Measurements from ENCODE around the gene IGLL5. TPM values are rescaled to one million over a fixed set of nuclear protein-coding genes. Genes with fewer than 3 reads are reported as not detected.

Gene IGLL5
- total and polyA plus RNA-seq, 2 experiments from 2014 or later, result not detected

DNA sequence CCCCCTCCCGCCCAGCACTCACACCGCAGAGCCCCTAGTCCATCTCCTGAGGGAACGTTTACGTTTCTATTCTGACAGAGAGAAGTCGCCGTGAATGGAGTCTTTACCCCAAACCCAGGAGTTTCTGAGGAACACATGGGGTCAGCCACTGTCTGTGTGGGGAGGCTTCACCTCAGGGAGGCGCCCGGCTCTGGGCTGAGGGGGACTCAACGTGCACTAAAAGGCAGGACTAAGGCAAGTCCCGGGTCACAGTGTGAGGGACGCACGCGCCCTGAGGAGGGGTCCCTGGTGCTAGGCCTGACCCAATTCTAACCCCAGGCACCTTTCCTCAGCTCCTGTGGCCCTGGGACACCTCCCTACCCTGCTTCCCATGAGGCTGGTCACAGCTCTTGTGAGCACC lies 32.5 kb upstream of the IGLL5 start:
- no peaks in the 10 kb centered on the region for H3K79me2 ChIP-seq (ENCODE audit: insufficient read depth)
- H3K4me3 ChIP-seq, result no peak overlapping the region
- H2AFZ ChIP-seq, result no peak overlapping the region
- H3K4me2 ChIP-seq (ENCODE audit: unreplicated experiment), result no peak overlapping the region
- H3K9ac ChIP-seq, result no peak overlapping the region
- 27 to 31% methylated on average over 13 of the region's 13 CpGs for WGBS, 2 experiments (ENCODE audit: low coverage in 1 of 2, low lambda C conversion rate in 2 of 2, missing lambda C conversion rate in 2 of 2)
- no peak for DNase-seq
- TF ChIP-seq EZH2phosphoT487 (IDR thresholded peaks at IDR 0.05; ENCODE audit: insufficient read depth, low read depth), result no peak
- no peak for TF ChIP-seq EZH2 (IDR thresholded peaks at IDR 0.05; ENCODE audit: insufficient read depth, poor library complexity, severe bottlenecking)
- H4K20me1 ChIP-seq (ENCODE audit: insufficient read depth), result no peaks in the 10 kb centered on the region
- H3F3A ChIP-seq (ENCODE audit: insufficient read depth), result no peaks in the 10 kb centered on the region
- H3K36me3 ChIP-seq (ENCODE audit: low read depth), result no peaks in the 10 kb centered on the region
- no peaks in the 10 kb centered on the region for H3K9me3 ChIP-seq (ENCODE audit: low read depth)
- in situ Hi-C loops (cut with MboI), result no loop called here
- H3K9me2 ChIP-seq (ENCODE audit: insufficient read depth), result no peaks in the 10 kb centered on the region
- peaks cover 33% of the 10 kb centered on the region for H3K27me3 ChIP-seq (replicated peaks; ENCODE audit: insufficient read depth)
- no peaks in the 10 kb centered on the region for H3K4me1 ChIP-seq (ENCODE audit: insufficient read depth)
- H3K27ac ChIP-seq, result no peak overlapping the region

DNA sequence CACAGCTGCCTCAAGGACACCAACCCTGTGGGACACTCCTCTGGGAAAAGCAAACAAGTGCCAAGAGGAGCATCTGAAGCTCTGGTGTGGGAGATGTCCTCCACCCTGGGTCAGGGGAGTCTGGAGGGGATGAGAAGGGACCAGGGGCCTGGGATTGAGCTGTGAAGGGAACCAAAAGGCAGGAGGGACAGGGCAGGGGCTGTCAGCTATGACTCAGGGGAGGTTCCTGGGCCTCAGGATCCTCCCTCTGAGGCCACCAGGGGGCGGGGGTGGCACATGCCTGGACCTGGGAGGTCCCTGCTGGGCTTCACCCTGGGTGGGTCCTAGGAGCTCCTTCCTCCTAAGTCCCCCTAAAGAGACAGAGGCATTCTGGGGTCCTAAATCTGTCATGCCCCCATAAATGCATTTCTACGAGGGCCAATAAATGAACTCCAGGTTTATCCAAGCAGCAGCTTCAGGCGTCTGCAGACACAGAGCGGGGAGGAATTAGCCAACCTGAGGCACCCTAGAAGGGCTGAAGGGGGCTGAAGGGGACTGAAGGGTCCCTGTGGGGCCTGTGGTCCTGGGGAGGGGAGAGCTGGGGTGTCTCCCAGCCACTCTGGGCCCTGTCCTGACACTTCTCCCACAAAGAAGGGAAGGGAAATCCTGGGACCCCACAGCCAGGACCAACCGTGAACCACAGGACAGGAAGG lies 31.9 kb upstream of the IGLL5 start:
- WGBS, 2 experiments (ENCODE audit: low coverage in 1 of 2, low lambda C conversion rate in 2 of 2, missing lambda C conversion rate in 2 of 2), result 29 to 41% methylated on average over 5 of the region's 5 CpGs
- TF ChIP-seq EZH2phosphoT487 (IDR thresholded peaks at IDR 0.05; ENCODE audit: insufficient read depth, low read depth) (no peak), EZH2 (IDR thresholded peaks at IDR 0.05; ENCODE audit: insufficient read depth, poor library complexity, severe bottlenecking) (no peak)
- H3K4me2 ChIP-seq (ENCODE audit: unreplicated experiment), result no peak overlapping the region
- no peak overlapping the region for H3K9ac ChIP-seq
- H3K36me3 ChIP-seq (ENCODE audit: low read depth), result no peaks in the 10 kb centered on the region
- no peaks in the 10 kb centered on the region for H3K9me3 ChIP-seq (ENCODE audit: low read depth)
- H3K4me1 ChIP-seq (ENCODE audit: insufficient read depth), result no peaks in the 10 kb centered on the region
- H3K4me3 ChIP-seq, result no peak overlapping the region
- DNase-seq, result peak; percentile 59
- in situ Hi-C loops (cut with MboI), result no loop called here
- H3K79me2 ChIP-seq (ENCODE audit: insufficient read depth), result no peaks in the 10 kb centered on the region
- H3F3A ChIP-seq (ENCODE audit: insufficient read depth), result no peaks in the 10 kb centered on the region
- H2AFZ ChIP-seq, result no peak overlapping the region
- no peak overlapping the region for H3K27ac ChIP-seq
- H4K20me1 ChIP-seq (ENCODE audit: insufficient read depth), result no peaks in the 10 kb centered on the region
- no peaks in the 10 kb centered on the region for H3K9me2 ChIP-seq (ENCODE audit: insufficient read depth)
- peaks cover 40% of the 10 kb centered on the region for H3K27me3 ChIP-seq (replicated peaks; ENCODE audit: insufficient read depth)

DNA sequence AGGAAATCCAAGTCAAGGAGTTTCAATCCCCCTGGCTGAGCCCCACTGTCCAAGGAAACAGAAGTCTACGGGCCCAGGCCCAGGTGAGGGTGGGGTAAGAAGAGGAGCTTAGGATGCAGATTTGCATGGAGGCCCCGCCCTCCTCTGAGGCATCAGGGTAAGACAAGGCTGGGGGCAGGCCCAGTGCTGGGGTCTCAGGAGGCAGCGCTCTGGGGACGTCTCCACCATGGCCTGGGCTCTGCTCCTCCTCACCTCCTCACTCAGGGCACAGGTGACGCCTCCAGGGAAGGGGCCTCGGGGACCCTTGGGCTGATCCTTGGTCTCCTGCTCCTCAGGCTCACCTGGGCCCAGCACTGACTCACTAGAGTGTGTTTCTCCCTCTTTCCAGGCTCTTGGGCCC lies 31.3 kb upstream of the IGLL5 start:
- Histone ChIP-seq H2AFZ (no peak overlapping the region), H3K9me2 (ENCODE audit: insufficient read depth) (no peaks in the 10 kb centered on the region), H3K9ac (no peak overlapping the region), H3K9me3 (ENCODE audit: low read depth) (no peaks in the 10 kb centered on the region), H3K79me2 (ENCODE audit: insufficient read depth) (no peaks in the 10 kb centered on the region), H3K27me3 (replicated peaks; ENCODE audit: insufficient read depth) (peaks cover 45% of the 10 kb centered on the region), H3K4me1 (ENCODE audit: insufficient read depth) (no peaks in the 10 kb centered on the region), H3K36me3 (ENCODE audit: low read depth) (no peaks in the 10 kb centered on the region), H3K27ac (no peak overlapping the region), H4K20me1 (ENCODE audit: insufficient read depth) (no peaks in the 10 kb centered on the region), H3K4me2 (ENCODE audit: unreplicated experiment) (no peak overlapping the region), H3F3A (ENCODE audit: insufficient read depth) (no peaks in the 10 kb centered on the region), H3K4me3 (no peak overlapping the region)
- in situ Hi-C loops (cut with MboI), result no loop called here
- WGBS, 2 experiments (ENCODE audit: low coverage in 1 of 2, low lambda C conversion rate in 2 of 2, missing lambda C conversion rate in 2 of 2), result 38 to 51% methylated on average over 6 of the region's 6 CpGs
- TF ChIP-seq EZH2phosphoT487 (IDR thresholded peaks at IDR 0.05; ENCODE audit: insufficient read depth, low read depth) (no peak), EZH2 (IDR thresholded peaks at IDR 0.05; ENCODE audit: insufficient read depth, poor library complexity, severe bottlenecking) (no peak)
- DNase-seq, result no peak

DNA sequence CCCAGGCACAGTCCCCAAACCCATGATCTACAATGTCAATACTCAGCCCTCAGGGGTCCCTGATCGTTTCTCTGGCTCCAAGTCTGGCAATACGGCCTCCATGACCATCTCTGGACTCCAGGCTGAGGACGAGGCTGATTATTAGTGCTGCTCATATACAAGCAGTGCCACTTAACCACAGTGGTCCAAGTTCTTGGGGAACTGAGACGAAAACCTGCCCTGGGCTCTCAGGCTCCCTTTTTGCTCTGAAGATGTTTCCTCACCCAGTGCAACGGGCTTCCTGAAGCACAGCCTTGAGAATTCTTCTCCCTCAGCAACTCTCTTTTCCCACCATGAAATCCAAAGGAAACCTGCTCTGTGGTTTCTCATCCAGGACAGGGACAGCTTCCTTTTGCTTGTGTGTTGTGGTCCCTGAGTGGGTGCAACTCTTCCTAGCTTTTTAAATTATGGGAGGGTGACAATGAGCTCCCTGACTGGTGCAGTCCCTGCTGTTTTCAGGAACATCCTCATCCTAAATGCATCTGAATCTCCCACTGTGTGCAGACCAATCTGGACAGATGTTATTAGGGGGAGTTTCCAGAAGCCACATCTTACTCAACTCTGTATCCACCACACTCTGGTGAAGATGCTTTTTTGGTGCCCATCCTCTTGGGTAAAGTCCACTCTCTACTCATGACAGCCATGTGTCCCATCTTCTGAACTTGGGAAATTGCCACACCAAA lies 30.6 kb upstream of the IGLL5 start:
- Histone ChIP-seq H3K9ac (no peak overlapping the region), H3K4me3 (no peak overlapping the region), H3K4me1 (ENCODE audit: insufficient read depth) (no peaks in the 10 kb centered on the region), H3K27ac (no peak overlapping the region), H3K9me3 (ENCODE audit: low read depth) (no peaks in the 10 kb centered on the region), H3K36me3 (ENCODE audit: low read depth) (no peaks in the 10 kb centered on the region), H3K27me3 (replicated peaks; ENCODE audit: insufficient read depth) (peaks cover 52% of the 10 kb centered on the region), H3K79me2 (ENCODE audit: insufficient read depth) (no peaks in the 10 kb centered on the region), H4K20me1 (ENCODE audit: insufficient read depth) (no peaks in the 10 kb centered on the region), H3K9me2 (ENCODE audit: insufficient read depth) (no peaks in the 10 kb centered on the region), H2AFZ (no peak overlapping the region), H3K4me2 (ENCODE audit: unreplicated experiment) (no peak overlapping the region), H3F3A (ENCODE audit: insufficient read depth) (no peaks in the 10 kb centered on the region)
- DNase-seq, result no peak
- in situ Hi-C loops (cut with MboI), result no loop called here
- no peak for TF ChIP-seq EZH2 (IDR thresholded peaks at IDR 0.05; ENCODE audit: insufficient read depth, poor library complexity, severe bottlenecking)
- no peak for TF ChIP-seq EZH2phosphoT487 (IDR thresholded peaks at IDR 0.05; ENCODE audit: insufficient read depth, low read depth)
- 17 to 25% methylated on average over 5 of the region's 5 CpGs for WGBS, 2 experiments (ENCODE audit: low coverage in 1 of 2, low lambda C conversion rate in 2 of 2, missing lambda C conversion rate in 2 of 2)
